HG03439 (cell line): ENCODE data around the gene NFATC4.

Experiments used
- ATAC-seq: cut with Tn5 transposase; IDR thresholded peaks from one replicate; pipeline ENCODE4 v1.9.1; 2021; ENCODE audit warnings: mild to moderate bottlenecking, moderate library complexity; ENCODE audit not compliant: unreplicated experiment

Gene NFATC4

DNA sequence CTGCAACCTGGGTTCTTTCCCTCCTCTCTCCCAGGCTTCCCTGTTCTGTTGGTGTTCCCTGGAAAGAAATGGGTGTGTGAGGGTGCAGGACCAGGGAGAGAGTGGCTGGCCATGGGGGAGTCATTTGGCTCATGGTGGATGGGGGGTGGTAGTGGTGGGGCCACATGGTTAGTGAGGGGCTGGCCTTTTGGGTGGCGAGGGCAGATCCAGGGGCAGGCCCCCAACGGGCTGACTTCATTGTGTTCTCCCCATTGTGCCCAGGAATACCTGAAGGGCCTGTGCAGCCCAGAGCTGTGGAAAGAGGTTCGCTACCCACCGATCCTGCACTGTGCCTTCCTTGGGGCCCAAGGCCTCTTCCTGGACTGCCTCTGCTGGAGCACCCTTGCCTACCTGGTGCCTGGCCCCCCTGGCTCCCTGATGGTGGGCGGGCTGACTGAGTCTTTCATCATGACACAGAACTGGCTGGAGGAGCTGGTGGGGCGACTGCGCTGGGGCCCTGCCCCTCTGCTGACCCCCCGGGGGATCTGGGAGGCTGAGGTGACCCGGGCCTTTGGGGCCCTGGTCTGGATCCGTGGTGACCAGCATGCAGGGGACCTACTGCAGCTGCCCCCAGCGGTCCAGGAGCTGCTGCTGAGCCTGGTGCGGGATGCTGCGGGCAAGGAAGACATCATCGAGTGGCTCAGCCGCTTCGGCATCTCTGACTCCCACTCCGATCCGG lies 39.8 kb downstream of the NFATC4 start:
- no peak for ATAC-seq

DNA sequence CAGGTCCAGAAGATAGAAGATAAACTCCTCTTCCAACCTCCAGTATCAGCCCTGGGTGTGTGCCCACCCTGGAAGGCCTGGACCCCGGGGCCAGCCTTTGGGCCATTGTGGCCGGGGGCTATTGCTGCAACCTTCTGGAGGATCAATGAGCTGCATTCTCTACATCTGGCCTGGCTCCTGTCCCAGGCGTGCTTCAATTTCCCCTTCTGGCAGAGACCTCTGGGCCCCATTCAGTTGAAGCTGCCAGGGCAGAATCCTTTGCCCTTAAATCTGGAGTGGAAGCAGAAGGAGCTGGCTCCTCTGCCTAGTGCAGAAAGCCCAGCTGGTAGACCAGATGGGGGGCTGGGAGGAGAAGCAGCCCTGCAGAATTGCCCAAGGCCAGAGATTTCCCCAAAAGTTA lies 40.8 kb downstream of the NFATC4 start:
- no peak for ATAC-seq

DNA sequence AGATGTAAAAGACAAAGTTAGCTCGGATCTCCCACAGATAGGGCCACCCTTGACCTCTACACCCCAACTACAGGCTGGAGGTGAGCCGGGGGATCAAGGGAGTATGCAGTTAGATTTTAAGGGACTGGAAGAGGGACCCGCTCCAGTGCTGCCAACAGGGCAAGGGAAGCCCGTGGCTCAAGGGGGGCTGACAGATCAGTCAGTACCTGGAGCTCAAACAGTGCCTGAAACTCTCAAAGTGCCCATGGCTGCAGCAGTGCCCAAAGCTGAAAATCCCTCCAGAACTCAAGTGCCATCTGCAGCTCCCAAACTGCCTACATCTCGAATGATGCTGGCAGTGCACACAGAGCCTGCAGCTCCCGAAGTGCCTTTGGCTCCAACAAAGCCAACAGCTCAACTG lies 41.2 kb downstream of the NFATC4 start:
- ATAC-seq, result no peak

DNA sequence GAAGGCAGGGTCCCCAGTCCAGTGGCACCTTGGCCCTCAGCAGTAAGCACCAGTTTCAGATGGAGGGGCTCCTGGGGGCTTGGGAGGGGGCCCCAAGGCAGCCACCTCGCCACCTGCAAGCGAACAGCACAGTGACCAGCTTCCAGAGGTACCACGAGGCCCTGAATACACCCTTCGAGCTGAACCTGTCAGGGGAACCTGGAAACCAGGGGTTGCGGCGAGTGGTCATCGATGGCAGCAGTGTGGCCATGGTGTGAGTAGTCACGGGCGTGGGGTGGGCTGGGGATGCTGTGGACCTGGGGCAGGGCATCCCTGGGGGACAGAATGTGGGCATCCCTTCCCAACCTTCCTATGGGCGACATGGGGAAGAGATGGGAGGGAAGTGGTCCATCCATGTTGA lies 42.0 kb downstream of the NFATC4 start:
- ATAC-seq, result no peak

DNA sequence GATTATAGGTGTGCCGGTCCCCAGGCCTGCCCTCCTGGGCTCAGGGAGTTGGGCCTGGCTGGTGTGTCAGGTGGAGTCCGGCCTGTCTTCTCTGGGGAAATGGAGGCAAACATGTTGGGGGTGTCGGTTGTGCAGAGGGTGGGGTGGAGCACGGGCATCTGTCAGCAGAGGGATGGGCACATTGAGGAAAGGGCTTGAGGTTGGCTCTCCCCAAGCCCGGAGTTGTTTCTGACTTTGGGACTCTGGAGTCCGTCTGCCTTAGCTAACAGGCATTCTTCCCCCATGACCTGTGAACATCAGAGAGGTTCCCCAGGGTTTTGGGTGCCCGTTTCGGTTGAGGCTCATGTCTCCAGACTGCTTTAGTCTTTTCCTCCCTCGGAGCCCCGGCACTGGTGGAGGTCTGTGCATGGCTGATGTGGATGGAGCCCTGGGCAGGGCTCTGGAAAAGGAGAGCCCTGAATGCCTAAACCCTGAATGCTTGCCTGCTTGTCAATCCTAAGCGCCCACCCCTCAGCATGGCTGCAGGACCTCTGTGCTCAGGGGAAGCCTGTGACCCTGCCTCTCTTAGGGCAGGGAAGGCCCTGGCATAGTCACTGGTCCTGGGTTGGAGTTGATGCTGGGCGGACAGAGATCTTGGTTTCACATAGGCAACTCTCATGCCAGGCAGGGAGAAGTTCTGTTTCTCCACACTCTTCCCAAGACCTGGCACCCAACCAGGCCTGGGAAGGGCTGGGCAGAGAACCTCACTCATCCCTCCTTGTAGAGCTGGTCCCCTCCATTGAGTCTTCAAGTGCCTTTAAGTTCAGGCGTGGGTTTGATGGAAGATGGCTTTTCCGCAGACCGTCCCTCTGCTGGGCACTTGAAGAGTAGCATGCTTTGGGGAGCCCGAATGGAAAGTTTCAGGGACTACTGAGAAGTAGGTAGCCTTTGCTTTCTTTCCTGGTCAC lies 43.7 kb downstream of the NFATC4 start:
- no peak for ATAC-seq

DNA sequence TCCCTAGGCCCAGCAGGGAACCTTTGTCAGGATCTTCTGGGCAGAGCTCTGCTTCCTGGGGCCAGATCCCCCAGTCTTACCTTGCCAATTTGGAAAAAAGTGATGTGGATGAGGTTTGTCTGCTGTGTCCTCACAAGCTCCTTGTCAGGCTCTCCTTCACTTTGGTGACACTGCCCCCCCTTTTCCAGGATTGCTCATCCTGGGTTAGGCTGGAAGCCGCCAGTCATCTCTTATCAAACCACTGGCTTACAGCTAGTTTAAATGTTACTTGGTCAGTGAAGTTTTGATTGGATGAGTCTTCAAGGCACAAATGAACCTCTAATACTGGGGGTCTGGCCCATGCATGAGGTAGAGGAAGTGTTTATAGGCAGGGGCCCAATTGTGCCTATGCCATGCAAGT lies 46.1 kb downstream of the NFATC4 start:
- no peak for ATAC-seq

DNA sequence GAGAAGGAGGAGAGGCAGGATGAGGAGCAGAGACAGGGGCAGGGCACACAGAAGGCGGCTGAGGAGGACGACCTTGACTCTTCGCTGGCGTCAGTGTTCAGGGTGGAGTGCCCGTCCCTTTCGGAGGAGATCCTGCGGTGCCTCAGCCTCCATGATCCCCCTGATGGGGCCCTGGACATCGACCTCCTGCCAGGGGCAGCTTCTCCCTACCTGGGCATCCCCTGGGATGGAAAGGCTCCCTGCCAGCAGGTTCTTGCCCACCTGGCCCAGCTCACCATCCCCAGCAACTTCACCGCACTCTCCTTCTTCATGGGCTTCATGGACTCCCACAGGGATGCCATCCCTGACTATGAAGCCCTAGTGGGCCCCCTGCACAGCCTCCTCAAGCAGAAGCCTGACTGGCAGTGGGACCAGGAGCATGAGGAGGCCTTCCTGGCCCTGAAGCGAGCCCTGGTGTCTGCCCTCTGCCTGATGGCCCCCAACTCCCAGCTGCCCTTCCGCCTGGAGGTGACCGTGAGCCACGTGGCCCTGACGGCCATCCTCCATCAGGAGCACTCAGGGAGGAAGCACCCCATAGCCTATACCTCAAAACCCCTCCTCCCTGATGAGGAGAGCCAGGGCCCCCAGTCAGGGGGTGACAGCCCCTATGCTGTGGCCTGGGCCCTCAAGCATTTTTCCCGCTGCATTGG lies 46.9 kb downstream of the NFATC4 start:
- no peak for ATAC-seq

DNA sequence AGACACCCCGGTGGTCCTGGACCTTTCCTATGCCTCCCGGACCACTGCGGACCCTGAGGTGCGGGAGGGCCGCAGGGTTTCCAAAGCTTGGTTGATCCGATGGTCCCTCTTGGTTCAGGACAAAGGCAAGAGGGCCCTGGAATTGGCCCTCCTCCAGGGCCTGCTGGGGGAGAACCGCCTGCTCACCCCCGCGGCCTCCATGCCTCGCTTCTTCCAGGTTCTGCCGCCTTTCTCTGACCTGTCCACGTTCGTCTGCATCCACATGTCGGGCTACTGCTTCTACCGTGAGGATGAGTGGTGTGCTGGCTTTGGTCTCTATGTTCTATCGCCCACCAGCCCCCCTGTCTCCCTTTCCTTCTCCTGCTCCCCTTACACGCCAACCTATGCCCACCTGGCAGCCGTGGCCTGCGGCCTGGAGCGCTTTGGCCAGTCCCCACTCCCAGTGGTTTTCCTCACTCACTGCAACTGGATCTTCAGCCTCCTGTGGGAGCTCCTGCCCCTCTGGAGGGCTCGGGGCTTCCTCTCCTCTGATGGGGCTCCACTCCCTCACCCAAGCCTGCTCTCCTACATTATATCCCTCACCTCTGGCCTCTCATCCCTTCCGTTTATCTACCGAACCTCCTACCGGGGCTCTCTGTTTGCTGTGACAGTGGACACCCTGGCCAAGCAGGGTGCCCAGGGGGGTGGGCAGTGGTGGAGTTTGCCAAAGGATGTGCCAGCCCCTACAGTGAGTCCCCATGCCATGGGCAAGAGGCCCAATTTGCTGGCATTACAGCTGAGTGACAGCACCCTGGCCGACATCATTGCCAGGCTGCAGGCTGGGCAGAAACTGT lies 47.7 kb downstream of the NFATC4 start:
- ATAC-seq, result no peak

DNA sequence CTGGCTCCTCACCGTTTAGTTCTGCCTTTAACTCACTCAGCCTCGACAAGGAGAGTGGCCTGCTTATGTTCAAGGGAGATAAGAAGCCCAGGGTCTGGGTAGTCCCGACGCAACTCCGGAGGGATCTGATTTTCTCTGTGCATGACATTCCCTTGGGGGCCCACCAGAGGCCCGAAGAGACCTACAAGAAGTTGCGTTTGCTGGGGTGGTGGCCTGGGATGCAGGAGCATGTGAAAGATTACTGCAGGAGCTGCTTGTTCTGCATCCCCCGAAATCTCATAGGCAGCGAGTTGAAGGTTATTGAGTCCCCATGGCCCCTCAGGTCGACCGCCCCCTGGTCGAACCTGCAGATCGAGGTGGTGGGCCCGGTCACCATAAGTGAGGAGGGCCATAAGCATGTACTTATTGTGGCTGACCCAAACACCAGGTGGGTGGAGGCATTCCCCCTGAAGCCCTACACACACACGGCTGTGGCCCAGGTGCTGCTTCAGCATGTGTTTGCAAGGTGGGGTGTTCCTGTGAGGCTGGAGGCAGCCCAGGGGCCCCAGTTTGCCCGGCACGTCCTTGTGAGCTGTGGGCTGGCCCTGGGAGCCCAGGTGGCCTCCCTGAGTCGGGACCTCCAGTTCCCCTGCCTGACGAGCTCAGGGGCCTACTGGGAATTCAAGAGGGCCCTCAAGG lies 48.4 kb downstream of the NFATC4 start:
- ATAC-seq, result no peak

DNA sequence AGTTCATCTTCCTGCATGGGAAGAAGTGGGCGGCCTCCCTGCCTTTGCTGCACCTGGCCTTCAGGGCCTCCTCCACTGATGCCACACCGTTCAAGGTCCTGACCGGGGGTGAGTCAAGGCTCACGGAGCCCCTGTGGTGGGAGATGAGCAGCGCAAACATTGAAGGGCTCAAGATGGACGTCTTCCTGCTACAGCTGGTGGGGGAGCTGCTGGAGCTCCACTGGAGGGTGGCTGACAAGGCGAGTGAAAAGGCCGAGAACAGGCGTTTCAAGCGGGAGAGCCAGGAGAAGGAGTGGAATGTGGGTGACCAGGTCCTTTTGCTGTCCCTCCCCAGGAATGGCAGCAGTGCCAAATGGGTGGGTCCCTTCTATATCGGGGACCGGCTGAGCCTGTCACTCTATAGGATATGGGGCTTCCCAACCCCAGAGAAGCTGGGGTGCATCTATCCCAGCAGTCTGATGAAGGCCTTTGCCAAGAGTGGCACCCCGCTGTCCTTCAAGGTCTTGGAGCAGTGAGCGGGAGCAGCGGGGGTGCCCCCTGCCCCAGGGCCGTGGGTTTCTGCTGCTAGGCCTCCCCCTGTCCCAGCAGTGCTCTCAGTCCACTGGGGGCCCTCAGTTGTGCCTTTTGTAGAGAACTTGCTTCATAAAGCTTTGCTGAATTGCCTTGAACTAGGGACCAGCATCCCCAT lies 49.1 kb downstream of the NFATC4 start:
- no peak for ATAC-seq

DNA sequence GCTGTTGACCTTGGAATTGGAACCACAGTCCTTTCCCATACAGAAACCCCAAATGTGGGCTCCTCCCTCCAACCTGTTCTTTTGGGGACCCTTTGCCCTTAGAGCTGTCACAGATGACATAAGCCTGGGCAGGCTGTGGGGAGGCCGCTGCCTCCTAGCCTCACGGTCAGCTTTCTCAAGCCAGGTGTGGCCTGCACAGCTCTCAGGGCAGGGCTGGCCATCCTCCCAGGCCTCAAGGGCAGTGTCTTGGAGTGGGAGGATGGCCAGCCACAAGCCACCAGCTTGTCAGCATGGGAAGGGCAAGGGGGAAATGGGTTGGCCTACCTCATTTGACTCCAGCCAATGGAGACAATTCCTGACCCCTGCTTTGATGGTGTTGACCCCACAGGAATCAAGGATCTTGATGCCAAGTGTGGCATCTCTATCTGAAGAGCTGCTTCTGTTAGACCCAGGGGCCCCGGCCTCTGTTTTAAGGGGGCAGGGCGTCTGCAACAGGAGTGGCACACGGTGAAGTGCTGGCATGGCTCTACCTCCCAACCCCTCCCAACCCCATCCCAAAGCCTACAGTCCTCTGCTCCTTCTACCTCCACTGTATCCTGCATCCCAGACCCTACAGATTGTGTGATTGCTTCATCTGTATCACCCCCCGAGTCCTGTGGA lies 50.0 kb downstream of the NFATC4 start:
- no peak for ATAC-seq

DNA sequence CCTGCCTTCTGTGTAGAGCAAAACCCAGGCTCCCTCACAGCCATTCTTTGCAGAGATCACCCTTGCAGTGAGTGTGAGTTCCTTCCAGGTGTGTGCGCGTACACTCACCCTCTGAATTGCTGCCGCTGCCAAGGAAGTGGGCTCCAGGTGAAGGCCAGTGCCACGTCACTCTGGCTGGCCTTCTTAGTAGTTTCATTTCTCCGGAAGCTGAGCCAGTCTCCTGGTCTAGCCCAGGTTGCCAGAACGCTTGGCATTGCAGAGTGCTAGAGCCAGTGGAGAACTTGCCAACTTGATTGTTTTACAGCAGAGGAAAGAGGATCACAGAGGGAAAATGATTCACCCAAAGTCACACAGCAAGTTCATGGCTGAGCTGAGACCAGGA lies 50.5 kb downstream of the NFATC4 start:
- no peak for ATAC-seq

DNA sequence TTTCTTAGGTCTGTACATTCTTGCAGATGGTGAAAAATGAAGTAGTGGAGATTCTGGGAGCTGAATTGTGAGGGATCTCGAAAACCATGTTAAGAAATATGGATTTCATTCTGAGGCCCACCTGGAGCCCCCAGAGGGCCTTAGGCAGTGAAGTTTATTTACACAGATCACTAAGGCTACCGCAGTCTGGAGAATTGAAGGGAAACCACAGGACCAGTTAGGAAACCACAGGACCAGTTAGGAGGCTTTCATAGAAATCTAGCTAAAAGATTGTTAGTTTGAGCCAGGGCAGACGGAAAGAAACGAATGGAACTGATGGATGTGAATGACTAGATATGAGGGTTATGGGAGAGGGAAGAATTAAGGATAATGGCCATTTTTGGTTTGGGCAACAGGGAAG lies 54.3 kb downstream of the NFATC4 start:
- no peak for ATAC-seq

DNA sequence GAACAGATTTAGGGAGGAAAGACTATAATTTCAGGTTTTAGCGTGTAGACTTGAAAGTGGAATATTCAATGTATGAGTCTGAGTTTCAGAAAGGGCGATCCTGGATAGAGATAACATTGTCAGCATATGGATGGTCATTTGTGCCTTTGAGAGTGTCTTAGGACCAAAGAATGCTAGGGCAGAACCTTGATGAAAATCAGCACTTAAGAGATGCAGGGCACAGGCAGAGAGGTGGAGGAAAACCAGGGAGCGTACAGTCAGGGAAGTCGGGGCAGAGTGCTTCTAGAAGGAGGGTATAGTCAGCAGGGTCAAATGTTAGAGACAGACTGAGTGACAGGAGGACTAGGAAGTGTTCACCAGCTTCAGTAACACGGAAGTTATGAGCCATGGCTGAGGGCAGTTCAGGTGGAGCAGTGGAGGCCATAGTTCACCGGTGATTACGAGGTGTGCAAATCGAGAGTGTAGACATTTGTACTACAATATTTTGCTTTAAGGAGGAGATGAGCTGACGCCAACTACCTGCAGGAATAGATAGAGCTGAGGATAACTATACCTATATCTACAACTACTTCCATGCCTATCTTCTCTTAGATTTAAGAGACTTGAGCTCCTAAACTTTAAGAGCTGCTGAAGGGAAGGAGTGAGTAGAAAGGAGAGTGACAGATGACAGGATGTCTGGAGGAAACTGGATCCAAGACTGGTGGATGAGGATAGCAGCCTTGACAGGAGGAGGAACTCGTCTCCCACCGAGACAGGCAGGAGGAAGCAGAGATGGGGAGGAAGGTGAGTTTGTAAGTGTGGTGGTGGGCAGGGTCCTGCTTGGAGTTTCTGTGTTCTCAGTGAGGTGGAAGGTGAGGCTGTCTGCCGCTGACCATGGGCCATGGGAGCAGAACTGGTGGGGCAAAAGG lies 55.0 kb downstream of the NFATC4 start:
- no peak for ATAC-seq

DNA sequence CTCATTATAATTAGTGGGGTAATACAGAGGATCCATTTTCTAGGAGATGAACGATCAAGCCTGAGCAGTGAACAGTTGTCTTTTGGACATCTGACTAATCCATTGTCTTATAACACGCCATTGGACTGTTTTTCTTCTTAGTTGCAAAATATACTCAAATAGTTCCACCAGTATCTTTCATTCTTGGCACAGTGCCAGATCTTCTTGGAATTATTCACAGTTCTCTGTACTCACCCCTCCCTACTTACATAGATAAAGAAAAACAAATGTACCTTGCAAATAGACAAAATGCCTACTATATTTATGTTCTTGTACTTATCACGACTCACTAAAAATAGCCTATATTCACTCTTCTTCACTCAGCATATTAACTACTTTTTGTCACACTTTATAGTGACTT lies 57.7 kb downstream of the NFATC4 start:
- no peak for ATAC-seq

DNA sequence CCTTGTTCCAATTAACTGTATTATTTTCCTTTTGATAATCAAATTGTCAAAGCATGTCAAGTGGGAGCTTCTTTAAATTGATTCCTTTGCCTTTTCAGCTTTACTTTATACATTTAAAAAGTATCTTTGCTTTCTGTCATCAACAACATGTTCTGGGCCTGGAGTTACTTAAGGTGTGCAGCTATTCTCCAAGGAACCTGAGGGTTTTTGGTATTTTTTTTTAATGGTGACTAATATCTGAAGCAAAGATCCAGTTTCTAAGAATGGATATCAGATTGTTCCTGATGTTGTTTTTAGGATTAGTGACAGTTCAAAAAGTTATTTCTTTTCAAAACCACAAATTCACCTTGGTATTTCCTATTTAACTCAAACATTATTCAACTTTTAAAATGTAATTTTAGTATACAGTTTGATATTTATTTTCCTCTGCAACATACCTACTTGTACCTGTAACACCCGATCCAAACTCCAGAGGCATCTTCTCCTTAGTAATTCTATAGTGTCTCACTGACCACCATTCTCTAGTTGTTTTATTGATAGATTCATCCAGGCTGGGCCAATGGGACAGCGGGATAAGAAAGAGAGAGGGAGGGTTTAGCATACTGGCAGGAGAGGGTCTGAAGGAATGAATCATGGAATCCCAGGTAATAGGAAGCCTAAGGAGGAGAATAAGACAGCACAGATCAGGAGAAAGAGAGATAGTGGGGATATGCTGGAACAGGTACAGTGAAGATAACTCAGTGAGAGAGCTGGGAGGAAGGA lies 58.3 kb downstream of the NFATC4 start:
- no peak for ATAC-seq

DNA sequence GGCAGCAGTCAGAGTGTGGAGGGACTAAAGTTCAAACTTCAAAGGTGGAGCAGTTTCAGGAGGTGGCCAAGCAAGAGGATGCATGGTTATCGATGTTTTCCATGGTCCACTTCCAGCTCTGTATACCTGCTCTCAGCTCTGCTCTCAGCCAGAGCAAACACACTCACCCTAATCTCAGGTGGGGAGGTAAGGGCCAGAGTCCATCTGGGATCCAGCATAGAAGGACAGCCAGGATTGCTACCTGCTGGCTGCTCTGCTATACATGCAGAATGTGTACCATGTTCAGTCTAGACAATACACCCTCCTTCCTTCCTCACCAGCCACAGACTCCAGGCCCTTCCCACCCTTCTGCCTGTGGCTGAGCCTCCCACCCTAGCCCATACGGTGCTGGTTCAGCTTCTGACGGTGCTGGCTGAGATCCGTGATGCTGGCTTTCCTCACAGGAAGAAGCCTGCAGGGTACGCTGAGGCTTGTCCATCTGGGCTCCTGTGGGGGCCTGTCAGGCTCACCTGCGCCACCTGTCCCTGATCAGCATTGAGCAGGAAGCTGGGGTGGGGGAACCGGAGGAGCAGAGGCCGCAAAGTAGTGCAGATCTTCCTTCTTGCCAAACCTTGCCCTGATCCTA lies 59.0 kb downstream of the NFATC4 start:
- no peak for ATAC-seq
